ENCODE measurements around the gene HDAC5.
"Not testable (repeated sequence)": the region's sequence is repeated elsewhere in the genome, so short reads cannot be mapped to it uniquely, and the experiment has no call there.

Gene HDAC5

GRCh38 chr17:44159519-44160210 is 36.2 kb upstream of the HDAC5 start:
- no peak for TF ChIP-seq YY1 (IDR thresholded peaks at IDR 0.05; ENCODE audit: insufficient read depth, insufficient read length)
- no peak for TF ChIP-seq ZNF274 (IDR thresholded peaks at IDR 0.05; ENCODE audit: low read depth, low read length)
- TF ChIP-seq SUZ12 (IDR thresholded peaks at IDR 0.05; ENCODE audit: extremely low read depth, insufficient read depth, insufficient read length), result no peak
- Histone ChIP-seq H3K4me1 (ENCODE audit: insufficient read depth, insufficient read length) (no peaks in the 10 kb centered on the region), H3K27me3 (ENCODE audit: insufficient read depth, insufficient read length) (no peaks in the 10 kb centered on the region), H3K9ac (ENCODE audit: insufficient read length, low read depth) (no peak overlapping the region), H3K9me3 (ENCODE audit: insufficient read depth, low read length) (no peaks in the 10 kb centered on the region), H3K4me3 (ENCODE audit: insufficient read length, low read depth) (no peak overlapping the region), H3K36me3 (ENCODE audit: insufficient read depth, insufficient read length, low read length) (peaks cover 63% of the 10 kb centered on the region)
- DNase-seq (ENCODE audit: low read depth, low spot score), result no peak

- H3K4me3 ChIP-seq (ENCODE audit: insufficient read length, low read depth), result no peak overlapping the region
- H3K9ac ChIP-seq (ENCODE audit: insufficient read length, low read depth), result no peak overlapping the region
- peaks cover 78% of the 10 kb centered on the region for H3K36me3 ChIP-seq (ENCODE audit: insufficient read depth, insufficient read length, low read length)
- H3K27me3 ChIP-seq (ENCODE audit: insufficient read depth, insufficient read length), result no peaks in the 10 kb centered on the region
- H3K4me1 ChIP-seq (ENCODE audit: insufficient read depth, insufficient read length), result no peaks in the 10 kb centered on the region
- no peak for DNase-seq (ENCODE audit: low read depth, low spot score)
- H3K9me3 ChIP-seq (ENCODE audit: insufficient read depth, low read length), result no peaks in the 10 kb centered on the region
- TF ChIP-seq YY1 (IDR thresholded peaks at IDR 0.05; ENCODE audit: insufficient read depth, insufficient read length), result no peak
- no peak for TF ChIP-seq SUZ12 (IDR thresholded peaks at IDR 0.05; ENCODE audit: extremely low read depth, insufficient read depth, insufficient read length)
- no peak for TF ChIP-seq ZNF274 (IDR thresholded peaks at IDR 0.05; ENCODE audit: low read depth, low read length)
These were observed 32.0 kb upstream of the HDAC5 start for GRCh38 chr17:44155488-44155887.

- Histone ChIP-seq H3K36me3 (ENCODE audit: insufficient read depth, insufficient read length, low read length) (peaks cover 79% of the 10 kb centered on the region), H3K9ac (ENCODE audit: insufficient read length, low read depth) (no peak overlapping the region), H3K9me3 (ENCODE audit: insufficient read depth, low read length) (no peaks in the 10 kb centered on the region), H3K27me3 (ENCODE audit: insufficient read depth, insufficient read length) (no peaks in the 10 kb centered on the region), H3K4me3 (ENCODE audit: insufficient read length, low read depth) (no peak overlapping the region), H3K4me1 (ENCODE audit: insufficient read depth, insufficient read length) (no peaks in the 10 kb centered on the region)
- no peak for TF ChIP-seq YY1 (IDR thresholded peaks at IDR 0.05; ENCODE audit: insufficient read depth, insufficient read length)
- no peak for TF ChIP-seq SUZ12 (IDR thresholded peaks at IDR 0.05; ENCODE audit: extremely low read depth, insufficient read depth, insufficient read length)
- TF ChIP-seq ZNF274 (IDR thresholded peaks at IDR 0.05; ENCODE audit: low read depth, low read length), result no peak
- no peak for DNase-seq (ENCODE audit: low read depth, low spot score)
These were observed 29.4 kb upstream of the HDAC5 start for GRCh38 chr17:44152875-44153274.

GRCh38 chr17:44149750-44150329 is 26.4 kb upstream of the HDAC5 start:
- no peak for TF ChIP-seq ZNF274 (IDR thresholded peaks at IDR 0.05; ENCODE audit: low read depth, low read length)
- no peak for TF ChIP-seq SUZ12 (IDR thresholded peaks at IDR 0.05; ENCODE audit: extremely low read depth, insufficient read depth, insufficient read length)
- TF ChIP-seq YY1 (IDR thresholded peaks at IDR 0.05; ENCODE audit: insufficient read depth, insufficient read length), result no peak
- H3K9me3 ChIP-seq (ENCODE audit: insufficient read depth, low read length), result no peaks in the 10 kb centered on the region
- peaks cover 81% of the 10 kb centered on the region for H3K36me3 ChIP-seq (ENCODE audit: insufficient read depth, insufficient read length, low read length)
- no peaks in the 10 kb centered on the region for H3K27me3 ChIP-seq (ENCODE audit: insufficient read depth, insufficient read length)
- no peak overlapping the region for H3K9ac ChIP-seq (ENCODE audit: insufficient read length, low read depth)
- no peak for DNase-seq (ENCODE audit: low read depth, low spot score)
- H3K4me1 ChIP-seq (ENCODE audit: insufficient read depth, insufficient read length), result no peaks in the 10 kb centered on the region
- H3K4me3 ChIP-seq (ENCODE audit: insufficient read length, low read depth), result no peak overlapping the region

- peaks cover 77% of the 10 kb centered on the region for H3K36me3 ChIP-seq (ENCODE audit: insufficient read depth, insufficient read length, low read length)
- not testable (repeated sequence) for H3K27me3 ChIP-seq (ENCODE audit: insufficient read depth, insufficient read length); H3K9me3 ChIP-seq (ENCODE audit: insufficient read depth, low read length); H3K4me1 ChIP-seq (ENCODE audit: insufficient read depth, insufficient read length); H3K9ac ChIP-seq (ENCODE audit: insufficient read length, low read depth); H3K4me3 ChIP-seq (ENCODE audit: insufficient read length, low read depth); DNase-seq (ENCODE audit: low read depth, low spot score)
These were observed 25.6 kb upstream of the HDAC5 start for GRCh38 chr17:44149066-44149465.

GRCh38 chr17:44147812-44148211 is 24.4 kb upstream of the HDAC5 start:
- H3K4me1 ChIP-seq (ENCODE audit: insufficient read depth, insufficient read length), result no peaks in the 10 kb centered on the region
- no peaks in the 10 kb centered on the region for H3K9me3 ChIP-seq (ENCODE audit: insufficient read depth, low read length)
- no peak for DNase-seq (ENCODE audit: low read depth, low spot score)
- H3K4me3 ChIP-seq (ENCODE audit: insufficient read length, low read depth), result no peak overlapping the region
- peaks cover 67% of the 10 kb centered on the region for H3K36me3 ChIP-seq (ENCODE audit: insufficient read depth, insufficient read length, low read length)
- no peak for TF ChIP-seq YY1 (IDR thresholded peaks at IDR 0.05; ENCODE audit: insufficient read depth, insufficient read length)
- no peak for TF ChIP-seq ZNF274 (IDR thresholded peaks at IDR 0.05; ENCODE audit: low read depth, low read length)
- no peak for TF ChIP-seq SUZ12 (IDR thresholded peaks at IDR 0.05; ENCODE audit: extremely low read depth, insufficient read depth, insufficient read length)
- H3K27me3 ChIP-seq (ENCODE audit: insufficient read depth, insufficient read length), result no peaks in the 10 kb centered on the region
- H3K9ac ChIP-seq (ENCODE audit: insufficient read length, low read depth), result no peak overlapping the region

- no peaks in the 10 kb centered on the region for H3K4me1 ChIP-seq (ENCODE audit: insufficient read depth, insufficient read length)
- H3K4me3 ChIP-seq (ENCODE audit: insufficient read length, low read depth), result no peak overlapping the region
- H3K27me3 ChIP-seq (ENCODE audit: insufficient read depth, insufficient read length), result no peaks in the 10 kb centered on the region
- no peaks in the 10 kb centered on the region for H3K9me3 ChIP-seq (ENCODE audit: insufficient read depth, low read length)
- H3K9ac ChIP-seq (ENCODE audit: insufficient read length, low read depth), result no peak overlapping the region
- no peak for DNase-seq (ENCODE audit: low read depth, low spot score)
- peaks cover 61% of the 10 kb centered on the region for H3K36me3 ChIP-seq (ENCODE audit: insufficient read depth, insufficient read length, low read length)
- TF ChIP-seq SUZ12 (IDR thresholded peaks at IDR 0.05; ENCODE audit: extremely low read depth, insufficient read depth, insufficient read length) (no peak), YY1 (IDR thresholded peaks at IDR 0.05; ENCODE audit: insufficient read depth, insufficient read length) (no peak), ZNF274 (IDR thresholded peaks at IDR 0.05; ENCODE audit: low read depth, low read length) (no peak)
These were observed 23.2 kb upstream of the HDAC5 start for GRCh38 chr17:44146375-44147346.
